Adrenal gland (tissue), 5 donors: Measurements from ENCODE around the gene FBXW12.

Source experiments
- POLR2A ChIP-seq, 2 donors: fragments of 450-650 bp; IDR thresholded peaks; one replicate each; pipeline ENCODE4 v1.6.1; 2017; ENCODE audit warnings: antibody characterized with exemption in 2 of 2, mild to moderate bottlenecking in 2 of 2, moderate library complexity in 1 of 2
- TF ChIP-seq, protein P1 (sequence below), 6 experiments: fragments of 450-650 bp in 4 of 6; fragments of 200-600 bp in 2 of 6; sonication (generic) in 1 of 6; IDR thresholded peaks; 1 replicate in 5 of 6; 2 replicates in 1 of 6; pipeline versions ENCODE4 v1.5.1 to v1.8.0; 2016 to 2021; ENCODE audit warnings: antibody characterized with exemption in 6 of 6, mild to moderate bottlenecking in 2 of 6, moderate library complexity in 1 of 6
- donor health status: DM: no; HTN: no; CAD: no.

- TF ChIP-seq, protein P1, sequence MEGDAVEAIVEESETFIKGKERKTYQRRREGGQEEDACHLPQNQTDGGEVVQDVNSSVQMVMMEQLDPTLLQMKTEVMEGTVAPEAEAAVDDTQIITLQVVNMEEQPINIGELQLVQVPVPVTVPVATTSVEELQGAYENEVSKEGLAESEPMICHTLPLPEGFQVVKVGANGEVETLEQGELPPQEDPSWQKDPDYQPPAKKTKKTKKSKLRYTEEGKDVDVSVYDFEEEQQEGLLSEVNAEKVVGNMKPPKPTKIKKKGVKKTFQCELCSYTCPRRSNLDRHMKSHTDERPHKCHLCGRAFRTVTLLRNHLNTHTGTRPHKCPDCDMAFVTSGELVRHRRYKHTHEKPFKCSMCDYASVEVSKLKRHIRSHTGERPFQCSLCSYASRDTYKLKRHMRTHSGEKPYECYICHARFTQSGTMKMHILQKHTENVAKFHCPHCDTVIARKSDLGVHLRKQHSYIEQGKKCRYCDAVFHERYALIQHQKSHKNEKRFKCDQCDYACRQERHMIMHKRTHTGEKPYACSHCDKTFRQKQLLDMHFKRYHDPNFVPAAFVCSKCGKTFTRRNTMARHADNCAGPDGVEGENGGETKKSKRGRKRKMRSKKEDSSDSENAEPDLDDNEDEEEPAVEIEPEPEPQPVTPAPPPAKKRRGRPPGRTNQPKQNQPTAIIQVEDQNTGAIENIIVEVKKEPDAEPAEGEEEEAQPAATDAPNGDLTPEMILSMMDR (IDR thresholded peaks at IDR 0.05): no peak
- no peak for TF ChIP-seq POLR2A (IDR thresholded peaks at IDR 0.05)
Observed at GRCh38 chr3:48399387-48400172, 27.6 kb downstream of the FBXW12 start.
